ENCODE measurements around the gene CARTPT. TPM values are rescaled to one million over a fixed set of nuclear protein-coding genes. Genes with fewer than 3 reads are reported as not detected.

Gene CARTPT
- total RNA-seq, 1 experiment from 2014 or later: not detected

DNA sequence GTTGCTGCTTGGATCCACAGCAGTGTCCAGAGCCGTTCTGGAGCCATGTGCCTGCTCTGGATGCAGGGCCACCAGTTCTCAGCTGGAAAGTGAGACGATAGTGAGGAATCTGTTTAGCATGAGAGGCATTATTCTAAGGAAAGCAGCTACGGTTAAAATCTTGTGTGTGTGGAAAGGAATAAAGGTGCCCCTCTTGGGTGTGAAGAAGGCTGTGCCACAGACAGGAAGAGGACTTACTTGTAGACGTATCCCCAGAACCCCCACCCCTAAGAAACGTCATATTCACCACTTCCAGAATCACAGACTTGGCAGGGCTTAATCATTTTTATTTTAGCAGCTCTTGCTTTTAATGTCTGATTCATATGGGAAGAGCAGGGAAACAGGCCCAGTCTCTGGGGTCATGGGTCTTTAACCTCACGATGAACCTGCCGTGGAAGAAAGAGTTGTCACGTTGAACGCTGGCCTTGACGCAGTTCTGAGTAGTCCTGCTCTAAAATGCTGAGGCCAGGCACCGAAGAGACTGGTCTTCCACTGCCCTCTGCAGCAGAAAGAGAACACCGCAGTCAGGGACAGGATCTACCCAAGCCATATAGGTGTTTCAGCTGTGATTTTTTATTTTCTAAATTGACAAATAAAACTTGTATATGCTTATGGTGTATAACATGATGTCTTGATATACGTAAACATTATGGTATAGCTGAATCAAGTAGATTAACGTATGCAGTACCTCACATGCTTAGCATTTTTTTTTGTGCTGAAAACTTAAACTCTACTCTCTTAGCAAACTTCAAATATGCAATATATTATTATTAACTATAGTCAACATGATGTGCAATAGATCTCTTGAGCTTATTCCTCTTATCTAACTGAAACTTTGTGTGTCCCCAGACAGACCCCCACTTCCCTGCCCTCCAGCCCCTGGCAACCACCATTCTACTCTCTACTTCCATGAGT, 38.8 kb downstream of the CARTPT start:
- peak; percentile 61 for DNase-seq (ENCODE audit: low read depth, low spot score)
- BruUV-seq (replicated peaks): no TSS peak
- H3K27ac ChIP-seq (ENCODE audit: low read depth, low read length): no peak overlapping the region
- no peaks in the 10 kb centered on the region for H3K27me3 ChIP-seq (ENCODE audit: insufficient read depth, low read length)
- peaks cover 0 to 7% of the 10 kb centered on the region in 2 experiments; a peak in 1 of 4 replicates for H3K4me1 ChIP-seq (ENCODE audit: control insufficient read depth in 1 of 2, insufficient read depth in 2 of 2, low read length in 2 of 2)
- H3K9me3 ChIP-seq (ENCODE audit: control insufficient read depth in 1 of 2, insufficient read depth in 1 of 2, low read depth in 1 of 2, low read length in 2 of 2): no peaks in the 10 kb centered on the region
- H4K20me1 ChIP-seq (ENCODE audit: insufficient read depth): no peaks in the 10 kb centered on the region
- intact Hi-C loops (cut with micrococcal nuclease): loop anchor here (1.0 to 10.0 kb wide), 4 partner anchors 143 to 301 kb away; partner anchors contain the start of gene BDP1
- no peaks in the 10 kb centered on the region for H3K36me3 ChIP-seq (ENCODE audit: control insufficient read depth in 1 of 2, insufficient read depth in 2 of 2, low read length in 2 of 2)
- ATAC-seq: peak; percentile 100
- H3K4me3 ChIP-seq (replicated peaks in 1 of 2; ENCODE audit: low read depth in 1 of 2, low read length in 2 of 2): no peak overlapping the region
- H3K9me2 ChIP-seq (ENCODE audit: insufficient read depth): no peaks in the 10 kb centered on the region
- ChIA-PET POLR2A (no interaction called here), CTCF (interaction anchor here (0.6 to 2.5 kb wide), 7 partner anchors 12 to 307 kb away, joined by 3 to 21 read pairs (median 3); partner anchors contain the start of gene MCCC2), RAD21 (ENCODE audit: low non-redundant PET in 1 of 2, low total read pairs in 2 of 2, uncharacterized antibody in 2 of 2, unreplicated experiment in 2 of 2) (interaction anchor here (0.8 to 1.3 kb wide), 3 partner anchors 282 to 288 kb away, joined by 4 to 7 read pairs (median 4); no protein-coding TSS in a partner anchor)
- TF ChIP-seq FOSL1 (IDR thresholded peaks at IDR 0.05; ENCODE audit: low read depth) (no peak), RAD21 (IDR thresholded peaks at IDR 0.05; ENCODE audit: low read depth) (peak; percentile 95)
- TF ChIP-seq, protein P1, sequence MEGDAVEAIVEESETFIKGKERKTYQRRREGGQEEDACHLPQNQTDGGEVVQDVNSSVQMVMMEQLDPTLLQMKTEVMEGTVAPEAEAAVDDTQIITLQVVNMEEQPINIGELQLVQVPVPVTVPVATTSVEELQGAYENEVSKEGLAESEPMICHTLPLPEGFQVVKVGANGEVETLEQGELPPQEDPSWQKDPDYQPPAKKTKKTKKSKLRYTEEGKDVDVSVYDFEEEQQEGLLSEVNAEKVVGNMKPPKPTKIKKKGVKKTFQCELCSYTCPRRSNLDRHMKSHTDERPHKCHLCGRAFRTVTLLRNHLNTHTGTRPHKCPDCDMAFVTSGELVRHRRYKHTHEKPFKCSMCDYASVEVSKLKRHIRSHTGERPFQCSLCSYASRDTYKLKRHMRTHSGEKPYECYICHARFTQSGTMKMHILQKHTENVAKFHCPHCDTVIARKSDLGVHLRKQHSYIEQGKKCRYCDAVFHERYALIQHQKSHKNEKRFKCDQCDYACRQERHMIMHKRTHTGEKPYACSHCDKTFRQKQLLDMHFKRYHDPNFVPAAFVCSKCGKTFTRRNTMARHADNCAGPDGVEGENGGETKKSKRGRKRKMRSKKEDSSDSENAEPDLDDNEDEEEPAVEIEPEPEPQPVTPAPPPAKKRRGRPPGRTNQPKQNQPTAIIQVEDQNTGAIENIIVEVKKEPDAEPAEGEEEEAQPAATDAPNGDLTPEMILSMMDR (IDR thresholded peaks at IDR 0.05 in 2 of 3, conservative IDR thresholded peaks at IDR 0.05 in 1 of 3; ENCODE audit: borderline replicate concordance in 1 of 3, insufficient read depth in 1 of 3, low read depth in 2 of 3, low read length in 2 of 3): peak; percentile 77 to 88 (median 84); a peak in 5 of 6 replicates
- TF ChIP-seq, protein P2, sequence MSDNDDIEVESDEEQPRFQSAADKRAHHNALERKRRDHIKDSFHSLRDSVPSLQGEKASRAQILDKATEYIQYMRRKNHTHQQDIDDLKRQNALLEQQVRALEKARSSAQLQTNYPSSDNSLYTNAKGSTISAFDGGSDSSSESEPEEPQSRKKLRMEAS (IDR thresholded peaks at IDR 0.05): no peak
- H3K4me2 ChIP-seq (ENCODE audit: low read length): peak overlapping the region; percentile 47
- H3K79me2 ChIP-seq (ENCODE audit: insufficient read depth, low read length): no peaks in the 10 kb centered on the region
- peak overlapping the region; percentile 89 for H2AFZ ChIP-seq (ENCODE audit: low read depth, low read length, poor library complexity, severe bottlenecking)
- no peak overlapping the region for H3K9ac ChIP-seq (ENCODE audit: low read length)

All from HCT116 (cell line).